GM23248 (cell line): ENCODE data around the gene DOCK6.

Experiments
- EZH2 ChIP-seq: fragments of 200-600 bp; sonication (generic); IDR thresholded peaks from 2 replicates; pipeline ENCODE4 v1.6.1; 2018; ENCODE audit warnings: antibody characterized with exemption, mild to moderate bottlenecking; ENCODE audit not compliant: insufficient read depth, poor library complexity, severe bottlenecking
- EZH2phosphoT487 ChIP-seq: fragments of 200-600 bp; sonication (generic); IDR thresholded peaks from 2 replicates; pipeline ENCODE4 v1.6.1; 2018; ENCODE audit warnings: antibody characterized with exemption, moderate library complexity, mild to moderate bottlenecking, low read depth; ENCODE audit not compliant: insufficient read depth

DNA sequence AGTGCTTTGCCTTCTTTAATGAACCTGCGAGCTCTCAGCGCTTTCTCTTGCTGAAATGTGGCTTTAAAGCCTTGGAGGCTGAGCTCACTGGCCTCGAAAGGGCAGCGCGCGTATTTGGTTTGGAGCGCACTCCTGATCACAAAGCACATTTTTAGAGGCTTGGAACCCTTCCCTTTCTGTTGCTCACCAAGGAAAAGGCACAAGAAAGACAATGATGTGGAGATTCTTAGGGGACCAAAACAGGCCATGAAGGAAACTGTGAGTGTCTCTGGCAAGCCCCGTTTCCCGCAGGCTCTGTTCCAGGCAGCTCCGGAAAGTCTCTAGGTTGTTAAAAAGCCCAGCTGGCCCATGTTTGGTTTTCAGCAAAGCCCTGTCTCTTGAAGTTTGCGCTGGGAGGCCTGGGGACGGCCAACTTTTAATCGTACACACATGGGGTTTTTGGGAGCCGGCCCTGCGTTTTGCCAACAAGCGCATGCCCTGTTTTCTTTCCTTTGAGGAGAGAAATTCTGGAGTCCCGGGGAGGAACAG is 97.4 kb downstream of the DOCK6 start:
- TF ChIP-seq EZH2phosphoT487 (no peak), EZH2 (no peak)
